ENCODE measurements around the gene KCNJ2.

DNA sequence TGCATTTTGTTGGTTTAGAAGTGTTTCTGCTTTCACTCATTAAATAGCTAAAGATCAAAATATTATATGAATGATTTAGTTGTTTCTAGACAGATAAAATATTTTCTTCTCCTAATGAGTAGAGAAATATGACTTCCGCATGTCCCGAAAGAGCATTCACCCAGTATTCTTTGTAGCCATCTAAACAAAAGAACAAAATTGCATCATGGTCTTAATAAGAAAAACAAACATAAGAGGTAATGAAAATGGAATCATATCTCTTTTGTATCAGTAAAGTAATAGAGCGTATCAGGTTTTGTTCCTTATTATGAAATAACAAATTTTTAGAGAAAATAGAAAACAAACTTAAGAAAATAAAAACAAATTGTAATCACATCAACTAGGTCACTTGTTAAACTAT, 16.1 kb upstream of the KCNJ2 start:
- TF ChIP-seq, protein P1, sequence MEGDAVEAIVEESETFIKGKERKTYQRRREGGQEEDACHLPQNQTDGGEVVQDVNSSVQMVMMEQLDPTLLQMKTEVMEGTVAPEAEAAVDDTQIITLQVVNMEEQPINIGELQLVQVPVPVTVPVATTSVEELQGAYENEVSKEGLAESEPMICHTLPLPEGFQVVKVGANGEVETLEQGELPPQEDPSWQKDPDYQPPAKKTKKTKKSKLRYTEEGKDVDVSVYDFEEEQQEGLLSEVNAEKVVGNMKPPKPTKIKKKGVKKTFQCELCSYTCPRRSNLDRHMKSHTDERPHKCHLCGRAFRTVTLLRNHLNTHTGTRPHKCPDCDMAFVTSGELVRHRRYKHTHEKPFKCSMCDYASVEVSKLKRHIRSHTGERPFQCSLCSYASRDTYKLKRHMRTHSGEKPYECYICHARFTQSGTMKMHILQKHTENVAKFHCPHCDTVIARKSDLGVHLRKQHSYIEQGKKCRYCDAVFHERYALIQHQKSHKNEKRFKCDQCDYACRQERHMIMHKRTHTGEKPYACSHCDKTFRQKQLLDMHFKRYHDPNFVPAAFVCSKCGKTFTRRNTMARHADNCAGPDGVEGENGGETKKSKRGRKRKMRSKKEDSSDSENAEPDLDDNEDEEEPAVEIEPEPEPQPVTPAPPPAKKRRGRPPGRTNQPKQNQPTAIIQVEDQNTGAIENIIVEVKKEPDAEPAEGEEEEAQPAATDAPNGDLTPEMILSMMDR (IDR thresholded peaks at IDR 0.05) = no peak
- TF ChIP-seq EP300 (IDR thresholded peaks at IDR 0.05) = no peak

Data from tibial nerve (tissue), 4 donors.